Measurements from ENCODE around the gene AK3.

- TF ChIP-seq CTCF (conservative IDR thresholded peaks at IDR 0.05 in 1 of 2, IDR thresholded peaks at IDR 0.05 in 1 of 2; ENCODE audit: low read depth in 1 of 2, low read length in 2 of 2) (no peak), EZH2 (IDR thresholded peaks at IDR 0.05; ENCODE audit: low read length, missing control alignments) (no peak)
These were observed 60.3 kb downstream of the AK3 start for GRCh38 chr9:4680750-4681149.
